ENCODE data around the gene TDRD12.

Gene TDRD12

GRCh38 chr19:32682317-32682716 lies 37.2 kb upstream of the TDRD12 start:
- TF ChIP-seq CTCF (IDR thresholded peaks at IDR 0.05; ENCODE audit: insufficient read depth, missing control alignments): no peak
- FAIRE-seq (no peak), DNase-seq (ENCODE audit: insufficient read length, low spot score) (no peak)

GRCh38 chr19:32686847-32687475 lies 32.6 kb upstream of the TDRD12 start:
- DNase-seq (ENCODE audit: insufficient read length, low spot score) (no peak), FAIRE-seq (no peak)
- TF ChIP-seq CTCF (IDR thresholded peaks at IDR 0.05; ENCODE audit: insufficient read depth, missing control alignments): no peak

GRCh38 chr19:32687681-32688080 lies 31.9 kb upstream of the TDRD12 start:
- DNase-seq (ENCODE audit: insufficient read length, low spot score): no peak
- no peak for TF ChIP-seq CTCF (IDR thresholded peaks at IDR 0.05; ENCODE audit: insufficient read depth, missing control alignments)
- FAIRE-seq: no peak

GRCh38 chr19:32688311-32688710 lies 31.3 kb upstream of the TDRD12 start:
- FAIRE-seq (no peak), DNase-seq (ENCODE audit: insufficient read length, low spot score) (no peak)
- no peak for TF ChIP-seq CTCF (IDR thresholded peaks at IDR 0.05; ENCODE audit: insufficient read depth, missing control alignments)

GRCh38 chr19:32691291-32691951 lies 28.1 kb upstream of the TDRD12 start, which contains the start of gene NUDT19:
TSS of gene NUDT19 (plus strand) at chr19:32691821. CDS start at chr19:32691961, 140 bp downstream.
- FAIRE-seq (no peak), DNase-seq (ENCODE audit: insufficient read length, low spot score) (no peak)
- TF ChIP-seq CTCF (IDR thresholded peaks at IDR 0.05; ENCODE audit: insufficient read depth, missing control alignments): no peak

- DNase-seq (ENCODE audit: insufficient read length, low spot score): no peak
- no peak for FAIRE-seq
- TF ChIP-seq CTCF (IDR thresholded peaks at IDR 0.05; ENCODE audit: insufficient read depth, missing control alignments): no peak
These were observed 27.4 kb upstream of the TDRD12 start for GRCh38 chr19:32691952-32692726.

Data from D721Med (cell line).